GM04504 (cell line): ENCODE data around the gene ABHD13.
"Not testable (repeated sequence)": the region's sequence is repeated elsewhere in the genome, so short reads cannot be mapped to it uniquely, and the experiment has no call there.

Source experiments
- DNase-seq: peaks from one replicate; pipeline ENCODE4 v3.0.0-alpha.2; 2012; ENCODE audit warnings: low read depth

The ABHD13 gene

GRCh38 chr13:108223687-108224503 is 5.7 kb downstream of the ABHD13 start:
- DNase-seq, result no peak

- no peak for DNase-seq
These were observed 7.2 kb downstream of the ABHD13 start for GRCh38 chr13:108225440-108225839.

GRCh38 chr13:108226184-108226583 is 8.0 kb downstream of the ABHD13 start:
- no peak for DNase-seq

- no peak for DNase-seq
These were observed 9.6 kb downstream of the ABHD13 start for GRCh38 chr13:108227651-108228272.

- DNase-seq, result no peak
These were observed 12.2 kb downstream of the ABHD13 start for GRCh38 chr13:108230377-108230776.

GRCh38 chr13:108249150-108249549 is 31.0 kb downstream of the ABHD13 start:
- no peak for DNase-seq

GRCh38 chr13:108257248-108257647 is 39.1 kb downstream of the ABHD13 start:
- DNase-seq, result no peak

- DNase-seq, result no peak
These were observed 45.6 kb downstream of the ABHD13 start for GRCh38 chr13:108263621-108264355.

- DNase-seq, result no peak
These were observed 48.3 kb downstream of the ABHD13 start for GRCh38 chr13:108266321-108266990.

GRCh38 chr13:108267347-108267746 is 49.2 kb downstream of the ABHD13 start:
- DNase-seq, result no peak

GRCh38 chr13:108267855-108268254 is 49.7 kb downstream of the ABHD13 start:
- not testable (repeated sequence) for DNase-seq

GRCh38 chr13:108268466-108269112 is 50.4 kb downstream of the ABHD13 start:
- DNase-seq, result no peak

- peak; percentile 13 for DNase-seq
These were observed 51.6 kb downstream of the ABHD13 start, which contains the start of gene TNFSF13B for GRCh38 chr13:108269601-108270328. Gene TNFSF13B (plus strand): TSS chr13:108269718. CDS start chr13:108269896, 178 bp downstream.

- DNase-seq, result no peak
These were observed 52.2 kb downstream of the ABHD13 start for GRCh38 chr13:108270442-108270841.

- no peak for DNase-seq
These were observed 54.1 kb downstream of the ABHD13 start for GRCh38 chr13:108272333-108272732.

- no peak for DNase-seq
These were observed 55.4 kb downstream of the ABHD13 start for GRCh38 chr13:108273429-108274118.

- no peak for DNase-seq
These were observed 56.5 kb downstream of the ABHD13 start for GRCh38 chr13:108274718-108275117.

GRCh38 chr13:108276060-108276459 is 57.9 kb downstream of the ABHD13 start:
- no peak for DNase-seq

GRCh38 chr13:108278466-108278865 is 60.3 kb downstream of the ABHD13 start:
- DNase-seq, result no peak

- DNase-seq, result no peak
These were observed 63.7 kb downstream of the ABHD13 start for GRCh38 chr13:108281901-108282300.
